Tibial nerve (tissue), 4 donors: ENCODE results near the gene ZNF181.

Experiments
- CTCF ChIP-seq, 5 experiments: fragments of 200-600 bp in 3 of 5; fragments of 450-650 bp in 2 of 5; sonication (generic) in 3 of 5; IDR thresholded peaks; one replicate each; pipeline ENCODE4 v1.5.1; 2016 to 2019; ENCODE audit warnings: antibody characterized with exemption in 5 of 5, mild to moderate bottlenecking in 3 of 5, moderate library complexity in 2 of 5
- EP300 ChIP-seq, 2 donors: sonication (generic); formaldehyde crosslinking; IDR thresholded peaks; one replicate each; pipeline ENCODE4 v1.6.1; 2017; ENCODE audit warnings: antibody characterized with exemption in 2 of 2, mild to moderate bottlenecking in 1 of 2

- TF ChIP-seq EP300 (IDR thresholded peaks at IDR 0.05) (no peak), CTCF (IDR thresholded peaks at IDR 0.05) (no peak)
Observed at GRCh38 chr19:34692549-34692948, 41.5 kb upstream of the ZNF181 start.
